Uterus (tissue), 4 donors: Measurements from ENCODE around the gene OR13C9. TPM values are rescaled to one million over a fixed set of nuclear protein-coding genes. Genes with fewer than 3 reads are reported as not detected.

Experiments
- DNase-seq, 2 donors: peaks; one replicate each; pipeline ENCODE4 v3.0.0-alpha.2; 2019 to 2020
- H3K27ac ChIP-seq, 2 donors: fragments of 200-600 bp; sonication (generic); 1 replicate in 1 of 2; 2 replicates in 1 of 2; pipeline ENCODE4 v1.5.1; 2016 to 2018
- H3K27me3 ChIP-seq, 2 donors: fragments of 200-600 bp; sonication (generic); one replicate each; pipeline ENCODE4 v1.5.1; 2018 to 2019; ENCODE audit warnings: control low read depth in 1 of 2
- H3K36me3 ChIP-seq, 2 donors: fragments of 200-600 bp; sonication (generic); one replicate each; pipeline ENCODE4 v1.5.1; 2019; ENCODE audit warnings: control low read depth in 1 of 2
- H3K4me1 ChIP-seq, 2 donors: fragments of 200-600 bp; sonication (generic); one replicate each; pipeline ENCODE4 v1.5.1; 2018 to 2019; ENCODE audit warnings: control low read depth in 1 of 2
- H3K4me3 ChIP-seq, 2 donors: fragments of 200-600 bp; sonication (generic); 1 replicate in 1 of 2; 2 replicates in 1 of 2; pipeline ENCODE4 v1.5.1; 2018 to 2019; ENCODE audit warnings: mild to moderate bottlenecking in 1 of 2
- H3K9me3 ChIP-seq, 2 donors: fragments of 200-600 bp; sonication (generic); one replicate each; pipeline ENCODE4 v1.5.1; 2019; ENCODE audit warnings: control low read depth in 1 of 2
- POLR2A ChIP-seq, 2 donors: fragments of 450-650 bp; IDR thresholded peaks; one replicate each; pipeline ENCODE4 v1.6.1; 2016; ENCODE audit warnings: antibody characterized with exemption in 2 of 2, mild to moderate bottlenecking in 1 of 2, moderate library complexity in 1 of 2
- intact Hi-C: fragments of 100-400 bp; cut with DNase I; formaldehyde crosslinking; loops from one replicate; pipeline ENCODE4 v1.15.1; 2023; ENCODE audit warnings: low total_unique reads
- total RNA-seq, 4 donors: library from RNA; depleted of rRNA in 3 of 4; stranded (reverse); fragments of >200 nt in 3 of 4; gene quantifications; one replicate each; pipeline versions ENCODE4 v1.1.0 to v1.2.4, GENCODE V29; 2014 to 2023
- TF ChIP-seq, protein P1 (sequence below), 4 experiments: fragments of 200-600 bp in 2 of 4; fragments of 450-650 bp in 2 of 4; sonication (generic) in 2 of 4; IDR thresholded peaks; one replicate each; pipeline ENCODE4 v1.5.1; 2016 to 2019; ENCODE audit warnings: antibody characterized with exemption in 4 of 4, mild to moderate bottlenecking in 2 of 4, moderate library complexity in 1 of 4
- donor health status: DM: yes; HTN: yes; CAD: no.

The OR13C9 gene
- total RNA-seq, 4 donors from 2014 or later: 0.62 TPM; not detected in 3

DNA sequence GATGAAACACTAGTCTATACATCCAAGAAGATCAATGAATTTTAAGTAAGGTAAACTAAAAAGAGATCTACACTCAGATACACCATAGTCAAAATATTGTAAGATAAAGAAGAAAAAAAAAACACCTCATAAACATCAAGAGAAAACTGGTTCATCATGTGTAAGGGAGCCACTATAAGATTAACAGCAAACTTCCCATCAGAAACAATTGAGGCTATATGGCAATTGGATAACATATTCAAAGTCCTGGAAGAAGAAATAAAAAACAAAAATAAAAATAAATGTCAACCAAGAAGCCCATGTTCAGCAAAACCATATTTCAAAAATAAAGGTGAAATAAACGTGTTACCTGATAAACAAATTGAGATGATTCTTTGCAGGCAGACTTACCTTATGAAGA is 45.4 kb downstream of the OR13C9 start:
- no peaks in the 10 kb centered on the region for H3K9me3 ChIP-seq
- H3K27me3 ChIP-seq: no peaks in the 10 kb centered on the region
- H3K36me3 ChIP-seq: no peaks in the 10 kb centered on the region
- DNase-seq: no peak
- intact Hi-C loops: no loop called here
- H3K4me3 ChIP-seq: no peak overlapping the region
- no peaks in the 10 kb centered on the region for H3K4me1 ChIP-seq
- TF ChIP-seq POLR2A (IDR thresholded peaks at IDR 0.05): no peak
- TF ChIP-seq, protein P1, sequence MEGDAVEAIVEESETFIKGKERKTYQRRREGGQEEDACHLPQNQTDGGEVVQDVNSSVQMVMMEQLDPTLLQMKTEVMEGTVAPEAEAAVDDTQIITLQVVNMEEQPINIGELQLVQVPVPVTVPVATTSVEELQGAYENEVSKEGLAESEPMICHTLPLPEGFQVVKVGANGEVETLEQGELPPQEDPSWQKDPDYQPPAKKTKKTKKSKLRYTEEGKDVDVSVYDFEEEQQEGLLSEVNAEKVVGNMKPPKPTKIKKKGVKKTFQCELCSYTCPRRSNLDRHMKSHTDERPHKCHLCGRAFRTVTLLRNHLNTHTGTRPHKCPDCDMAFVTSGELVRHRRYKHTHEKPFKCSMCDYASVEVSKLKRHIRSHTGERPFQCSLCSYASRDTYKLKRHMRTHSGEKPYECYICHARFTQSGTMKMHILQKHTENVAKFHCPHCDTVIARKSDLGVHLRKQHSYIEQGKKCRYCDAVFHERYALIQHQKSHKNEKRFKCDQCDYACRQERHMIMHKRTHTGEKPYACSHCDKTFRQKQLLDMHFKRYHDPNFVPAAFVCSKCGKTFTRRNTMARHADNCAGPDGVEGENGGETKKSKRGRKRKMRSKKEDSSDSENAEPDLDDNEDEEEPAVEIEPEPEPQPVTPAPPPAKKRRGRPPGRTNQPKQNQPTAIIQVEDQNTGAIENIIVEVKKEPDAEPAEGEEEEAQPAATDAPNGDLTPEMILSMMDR (IDR thresholded peaks at IDR 0.05): no peak
- no peak overlapping the region for H3K27ac ChIP-seq

- TF ChIP-seq POLR2A (IDR thresholded peaks at IDR 0.05): no peak
- TF ChIP-seq, protein P1 (IDR thresholded peaks at IDR 0.05): no peak
- H3K4me3 ChIP-seq: no peak within 1 kb of the TSS
- no peak for DNase-seq
- no peaks in the 10 kb centered on the region for H3K27me3 ChIP-seq
- no peaks in the 10 kb centered on the region for H3K9me3 ChIP-seq
- H3K27ac ChIP-seq: no peak within 1 kb of the TSS
- no peaks in the 10 kb centered on the region for H3K36me3 ChIP-seq
- no peaks in the 10 kb centered on the region for H3K4me1 ChIP-seq
- intact Hi-C loops: no loop called here
These were observed 49.1 kb downstream of the OR13C9 start, which contains the start of gene OR13C8 for GRCh38 chr9:104568868-104569267. Gene OR13C8 (plus strand): TSS chr9:104569168. CDS start chr9:104569168, 0 bp downstream.

Other genes starting within 250 kb of the OR13C9 start
- gene OR13F1, start 113.9 kb downstream of the OR13C9 start, total RNA-seq: not detected
- gene OR13C4, start 91.0 kb downstream of the OR13C9 start, total RNA-seq: under 1 TPM in 1 of 4 donors, not detected in 3; 0.97 TPM
- gene OR13C3, start 81.3 kb downstream of the OR13C9 start, total RNA-seq: not detected
- gene OR13C8, start 49.0 kb downstream of the OR13C9 start, total RNA-seq: not detected
- gene OR13C5, start 18.8 kb downstream of the OR13C9 start, total RNA-seq: under 1 TPM in 1 of 4 donors, not detected in 3; 0.41 TPM
- under 1 TPM in 1 of 4 donors, not detected in 3; 0.41 TPM for gene OR13C2, start 12.6 kb downstream of the OR13C9 start, total RNA-seq
- not detected for gene OR13D1, start 76.3 kb upstream of the OR13C9 start, total RNA-seq
- gene NIPSNAP3A, start 129.5 kb upstream of the OR13C9 start, total RNA-seq: 10 to 100 TPM; 22.6 to 63.2 (median 43.3) TPM
- 10 to 100 TPM in 1 of 4 donors, 1 to 10 TPM in 2, under 1 TPM in 1; 0.51 to 16.9 (median 4.7) TPM for gene NIPSNAP3B, start 145.9 kb upstream of the OR13C9 start, total RNA-seq